ENCODE results near the gene TMSB4X.
A peak's percentile ranks its signal among the peaks of the same experiment; 100 is the strongest.
"Not testable (repeated sequence)": the region's sequence is repeated elsewhere in the genome, so short reads cannot be mapped to it uniquely, and the experiment has no call there.

The TMSB4X gene

DNA sequence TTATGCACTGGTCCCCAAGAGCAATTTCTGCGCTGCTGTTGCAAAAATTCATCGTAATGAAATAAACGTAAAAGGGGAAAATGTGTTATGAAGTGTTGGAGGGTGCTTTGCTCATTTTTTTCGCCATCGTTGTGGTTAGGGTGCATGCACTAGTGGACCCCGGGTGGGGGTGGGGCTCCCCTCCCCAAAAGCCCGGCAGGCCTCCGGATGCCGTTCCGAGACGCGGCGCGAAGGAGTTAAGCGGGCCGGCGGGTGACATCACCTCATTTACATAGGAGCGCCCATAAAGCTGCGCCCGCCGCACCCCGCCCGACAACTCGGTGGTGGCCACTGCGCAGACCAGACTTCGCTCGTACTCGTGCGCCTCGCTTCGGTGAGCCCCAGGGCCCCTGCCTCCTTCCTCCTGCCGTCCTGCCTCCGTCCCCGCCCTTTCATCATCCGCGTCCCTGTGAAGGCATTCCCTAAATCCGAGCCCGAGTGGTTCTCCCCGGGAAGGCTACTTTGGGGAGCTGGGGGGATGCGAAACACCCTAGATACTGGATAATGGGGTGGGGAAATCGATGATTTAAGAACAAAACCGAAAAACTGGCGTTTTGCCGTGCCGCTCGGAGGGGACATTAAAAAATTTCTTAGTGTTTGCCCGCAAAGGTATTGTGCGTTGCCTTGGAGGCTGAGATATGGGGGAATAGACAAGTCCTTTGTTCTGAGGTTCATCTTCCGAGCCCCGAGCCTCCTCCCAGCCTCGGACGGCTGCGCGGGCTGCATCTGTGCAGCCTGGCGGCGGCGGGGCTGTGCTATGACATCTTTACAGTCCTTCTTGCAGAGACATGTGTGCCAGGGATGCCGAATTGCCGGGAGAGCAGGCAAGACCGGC is at the start of gene TMSB4X:
TSS of gene TMSB4X (plus strand) at position 315 of the 874 bp plus-strand sequence.
- DNase-seq (ENCODE audit: low spot score), result peak; percentile 49

DNA sequence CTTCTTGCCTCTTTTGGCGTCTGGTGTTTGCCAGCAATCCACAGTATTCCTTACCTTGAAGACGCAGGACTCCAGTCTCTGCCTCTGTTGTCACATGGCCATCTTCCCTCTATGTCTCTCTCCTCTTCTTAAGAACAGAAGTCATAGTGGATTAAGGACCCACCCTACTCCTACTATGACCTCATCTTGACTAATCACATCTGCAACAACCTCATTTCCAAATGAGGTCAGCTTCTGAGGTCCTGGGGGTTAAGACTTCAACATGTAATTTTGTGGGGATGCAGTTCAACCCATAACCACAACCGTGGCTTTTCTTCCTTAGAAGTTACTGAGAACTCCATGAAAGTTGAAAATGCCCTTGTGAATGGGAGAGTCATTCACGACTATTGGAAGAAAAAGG is 45.2 kb upstream of the TMSB4X start:
- DNase-seq (ENCODE audit: low spot score), result no peak

DNA sequence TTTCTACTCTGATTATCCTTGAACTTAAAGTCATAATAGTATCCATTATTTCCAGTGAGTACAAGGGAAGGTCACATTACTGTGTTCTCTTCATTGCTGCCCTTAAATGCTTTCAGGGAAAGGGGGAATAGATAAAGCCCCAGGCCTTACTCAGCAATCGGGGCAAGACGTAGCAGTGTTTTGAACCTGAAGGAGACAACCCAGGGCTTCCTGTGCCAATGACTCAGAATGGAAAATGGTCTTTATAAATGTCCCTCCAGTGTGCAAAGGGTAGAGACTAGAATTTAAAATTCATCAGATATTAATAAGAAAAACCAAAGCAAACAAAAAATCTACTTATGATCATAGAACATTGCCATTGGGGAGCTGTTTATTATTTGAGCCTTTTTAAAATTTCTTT is 44.8 kb upstream of the TMSB4X start:
- no peak for DNase-seq (ENCODE audit: low spot score)

DNA sequence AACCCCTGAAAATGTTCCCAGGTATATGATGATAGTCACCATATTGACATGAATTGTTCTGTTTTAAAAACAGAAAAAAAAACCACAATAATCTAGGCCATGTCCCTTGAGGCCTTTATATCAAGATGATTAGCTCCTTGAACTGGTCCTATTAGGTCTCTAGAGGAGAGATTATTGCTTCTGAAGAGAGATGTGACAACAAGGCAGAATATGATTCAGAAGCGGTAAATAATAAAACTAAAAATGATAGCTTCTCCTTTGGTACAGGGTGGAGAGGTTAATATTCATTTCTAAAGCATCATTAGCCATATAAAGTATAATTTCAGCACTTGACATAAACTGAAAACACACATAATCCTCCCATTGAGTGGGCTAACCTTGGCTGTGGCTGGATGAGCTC is 42.7 kb upstream of the TMSB4X start:
- DNase-seq (ENCODE audit: low spot score), result no peak

DNA sequence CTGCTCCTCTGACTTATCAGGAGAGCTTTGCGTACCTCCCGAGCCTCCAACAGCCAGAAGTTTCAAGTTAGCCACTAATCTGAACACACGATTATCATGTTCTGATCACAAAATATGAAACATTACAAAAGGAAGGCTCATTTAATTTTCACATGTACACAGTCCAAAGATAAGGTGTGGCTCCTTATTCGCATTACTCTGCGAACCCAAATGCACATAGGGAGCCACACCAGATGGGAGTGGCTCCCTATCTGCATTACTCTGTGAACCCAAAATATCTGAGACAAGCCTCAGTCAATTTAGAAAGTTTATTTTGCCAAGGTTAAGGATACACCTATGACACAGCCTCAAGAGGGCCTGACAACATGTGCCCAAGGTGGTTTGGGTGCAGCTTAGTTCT is 40.1 kb upstream of the TMSB4X start:
- no peak for DNase-seq (ENCODE audit: low spot score)

DNA sequence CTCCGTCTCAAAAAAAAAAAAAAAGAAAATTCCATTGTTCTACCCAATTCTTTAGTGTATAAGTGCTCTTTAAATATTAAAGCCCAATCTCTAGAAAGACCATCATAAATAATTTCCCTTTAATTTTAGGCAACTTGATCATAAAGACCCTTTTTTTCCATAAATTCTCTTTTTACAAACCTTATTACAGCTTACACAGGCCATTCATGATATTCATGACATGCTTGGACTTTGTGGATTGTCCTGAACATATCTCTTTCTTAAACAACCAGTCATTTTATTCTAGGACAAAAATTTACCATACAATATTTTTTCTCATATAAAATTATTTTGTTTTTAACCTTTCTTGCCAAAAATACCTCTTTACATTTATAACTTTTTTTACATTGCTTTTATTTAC is 38.0 kb upstream of the TMSB4X start:
- no peak for DNase-seq (ENCODE audit: low spot score)

DNA sequence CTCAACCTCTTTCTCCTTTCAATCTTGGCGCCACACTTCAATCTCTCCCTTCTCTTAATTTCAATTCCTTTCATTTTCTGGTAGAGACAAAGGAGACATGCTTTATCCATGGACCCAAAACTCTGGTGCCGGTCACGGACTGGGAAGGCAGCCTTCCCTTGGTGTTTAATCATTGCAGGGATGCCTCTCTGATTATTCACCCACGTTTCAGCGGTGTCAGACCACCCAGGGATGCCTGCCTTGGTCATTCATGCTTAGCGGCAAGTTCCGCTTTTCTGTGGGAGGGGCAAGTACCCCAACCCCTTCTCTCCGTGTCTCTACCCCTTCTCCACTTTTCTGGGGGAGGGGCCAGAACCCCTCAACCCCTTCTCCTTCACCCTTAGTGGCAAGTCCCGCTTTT is 34.4 kb upstream of the TMSB4X start:
- not testable (repeated sequence) for DNase-seq (ENCODE audit: low spot score)

DNA sequence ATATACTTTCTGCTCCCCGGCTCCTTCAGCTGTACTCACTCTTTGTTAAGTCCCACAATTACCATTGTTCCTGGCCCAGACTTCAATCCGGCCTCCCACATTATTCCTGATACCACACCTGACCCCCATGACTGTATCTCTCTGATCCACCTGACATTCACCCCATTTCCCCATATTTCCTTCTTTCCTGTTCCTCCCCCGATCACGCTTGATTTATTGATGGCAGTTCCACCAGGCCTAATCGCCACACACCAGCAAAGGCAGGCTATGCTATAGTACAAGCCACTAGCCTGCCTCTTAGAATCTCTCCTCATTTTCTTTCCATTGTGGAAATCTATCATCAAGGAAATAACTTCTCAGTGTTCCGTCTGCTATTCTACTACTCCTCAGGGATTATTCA is 31.3 kb upstream of the TMSB4X start:
- not testable (repeated sequence) for DNase-seq (ENCODE audit: low spot score)

DNA sequence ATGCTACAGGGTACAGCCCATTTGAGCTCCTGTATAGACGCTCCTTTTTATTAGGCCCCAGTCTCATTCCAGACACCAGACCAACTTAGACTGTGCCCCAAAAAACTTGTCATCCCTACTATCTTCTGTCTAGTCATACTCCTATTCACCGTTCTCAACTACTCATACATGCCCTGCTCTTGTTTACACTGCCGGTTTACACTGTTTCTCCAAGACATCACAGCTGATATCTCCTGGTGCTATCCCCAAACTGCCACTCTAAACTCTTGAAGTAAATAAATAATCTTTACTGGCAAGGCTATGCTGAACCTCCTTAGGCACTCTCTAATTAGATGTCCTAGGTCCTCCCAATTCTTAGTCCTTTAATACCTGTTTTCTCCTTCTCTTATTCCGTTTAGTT is 30.5 kb upstream of the TMSB4X start:
- DNase-seq (ENCODE audit: low spot score), result not testable (repeated sequence)

DNA sequence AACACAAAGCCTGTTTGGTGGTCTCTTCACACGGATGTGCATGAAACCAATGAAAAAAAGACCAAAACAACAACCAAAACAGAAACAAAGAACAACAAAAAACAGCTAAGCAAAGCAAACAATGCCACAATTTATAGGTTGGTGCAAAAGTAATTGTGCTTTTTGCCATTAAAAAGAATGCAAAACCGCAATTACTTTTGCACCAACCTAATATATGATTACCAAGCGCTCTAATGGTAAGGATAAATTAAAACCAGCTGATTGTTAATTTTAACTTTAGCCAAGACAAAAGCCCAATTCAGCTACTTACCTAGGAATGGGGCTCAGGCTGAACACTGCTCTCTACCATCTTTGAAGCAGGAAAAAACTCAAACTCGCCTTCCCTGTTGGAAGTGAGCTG is 29.4 kb upstream of the TMSB4X start:
- no peak for DNase-seq (ENCODE audit: low spot score)

DNA sequence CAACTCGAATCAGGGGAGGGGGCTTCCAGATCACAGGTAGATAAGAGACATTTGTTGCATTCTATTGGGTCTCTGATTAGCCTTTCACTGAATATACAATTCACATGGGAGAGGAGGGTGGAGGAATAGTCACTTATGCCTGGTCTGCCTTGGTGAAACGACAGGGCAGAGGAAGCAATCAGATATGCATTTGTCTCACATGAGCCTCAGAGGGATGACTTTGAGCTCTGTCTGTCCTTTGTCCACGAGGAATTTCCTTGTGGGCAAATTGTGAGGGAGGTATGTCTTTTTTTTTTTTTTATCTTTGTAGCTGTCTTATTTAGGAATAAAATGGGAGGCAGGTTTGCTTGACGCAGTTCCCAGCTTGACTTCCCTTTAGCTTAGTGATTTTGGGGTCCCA is 28.5 kb upstream of the TMSB4X start:
- DNase-seq (ENCODE audit: low spot score), result no peak

DNA sequence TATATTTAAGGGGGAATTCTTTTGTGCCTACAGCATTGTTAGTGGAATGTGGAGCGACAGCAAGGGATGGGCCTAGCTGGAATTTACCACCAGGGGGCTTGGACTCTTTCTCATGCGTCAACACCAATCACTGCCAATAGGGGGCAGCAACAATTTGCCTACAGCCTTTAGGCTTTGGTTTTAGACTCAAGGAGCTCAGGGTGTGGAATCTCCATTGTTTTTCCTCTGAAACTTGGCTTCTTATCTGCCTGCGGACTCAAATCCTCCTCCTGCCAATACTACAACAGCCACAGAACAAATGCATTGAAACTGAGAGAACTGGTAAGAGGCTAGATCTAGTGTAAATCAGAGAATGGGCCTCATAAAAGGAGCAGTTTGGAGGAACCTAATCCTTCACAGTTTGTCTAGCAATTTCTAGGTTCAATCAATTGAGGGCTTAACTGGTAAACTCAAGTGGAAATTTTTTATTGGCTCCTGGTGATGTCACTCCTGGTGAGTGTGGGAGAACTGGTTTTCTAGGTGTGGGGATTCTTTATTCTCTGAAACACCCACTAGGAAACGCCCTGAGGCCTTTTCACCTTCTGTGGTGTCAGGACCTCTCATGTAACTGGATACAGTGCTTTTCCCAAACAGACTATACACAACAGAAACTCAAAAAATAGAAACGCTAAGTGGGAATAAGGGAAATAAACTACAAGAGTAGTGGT is 27.9 kb upstream of the TMSB4X start:
- DNase-seq (ENCODE audit: low spot score), result no peak

DNA sequence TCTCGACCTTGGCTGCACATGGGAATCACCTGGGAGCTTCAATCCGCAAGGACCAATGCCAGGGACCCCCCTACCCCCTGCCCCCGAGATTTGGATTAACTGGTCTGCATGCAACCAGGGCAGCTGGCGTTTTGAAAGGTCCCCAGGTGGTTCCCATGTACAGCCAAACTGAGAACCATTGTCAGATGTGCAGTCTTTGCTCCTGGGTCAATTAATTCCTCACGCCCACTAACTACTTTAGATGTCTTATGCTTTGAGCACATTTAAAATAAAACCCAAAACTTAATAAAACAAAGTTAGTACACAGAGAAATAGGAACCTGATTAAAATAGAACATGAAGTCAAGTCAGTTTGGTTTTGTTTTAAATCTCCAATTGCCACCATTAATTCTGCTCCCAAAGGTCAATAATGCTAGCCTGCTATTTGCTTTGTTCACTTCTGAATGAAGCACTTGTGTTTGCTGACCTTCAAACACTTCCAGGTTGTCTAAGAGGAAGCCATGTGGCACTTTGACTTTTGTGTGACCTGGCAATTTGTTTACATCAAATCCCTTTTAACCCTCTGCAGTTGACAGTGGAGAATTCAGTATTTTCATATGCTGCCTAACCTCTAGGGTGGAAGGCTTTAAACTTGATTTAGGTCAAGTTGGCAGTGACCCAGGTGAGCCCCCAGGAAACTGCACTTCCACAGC is 27.2 kb upstream of the TMSB4X start:
- DNase-seq (ENCODE audit: low spot score), result no peak

DNA sequence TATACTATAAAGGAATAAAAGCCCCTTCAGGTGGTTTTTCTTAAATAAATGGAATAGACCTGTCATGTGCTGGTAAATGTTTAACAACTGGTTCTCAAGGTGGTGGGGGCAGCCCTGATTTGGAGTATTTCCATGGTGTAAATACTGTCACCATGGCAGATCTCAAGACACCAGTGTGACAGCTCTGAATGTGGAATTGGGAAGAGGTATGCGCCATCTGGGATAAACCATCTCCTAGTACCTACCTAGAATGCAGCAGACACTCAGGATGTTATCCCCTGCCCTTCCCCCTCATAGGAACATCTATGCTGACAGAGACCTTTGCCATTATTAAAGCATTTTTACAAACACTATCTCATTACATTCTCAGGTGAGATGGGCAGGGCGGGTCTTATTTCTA is 26.4 kb upstream of the TMSB4X start:
- DNase-seq (ENCODE audit: low spot score), result no peak

DNA sequence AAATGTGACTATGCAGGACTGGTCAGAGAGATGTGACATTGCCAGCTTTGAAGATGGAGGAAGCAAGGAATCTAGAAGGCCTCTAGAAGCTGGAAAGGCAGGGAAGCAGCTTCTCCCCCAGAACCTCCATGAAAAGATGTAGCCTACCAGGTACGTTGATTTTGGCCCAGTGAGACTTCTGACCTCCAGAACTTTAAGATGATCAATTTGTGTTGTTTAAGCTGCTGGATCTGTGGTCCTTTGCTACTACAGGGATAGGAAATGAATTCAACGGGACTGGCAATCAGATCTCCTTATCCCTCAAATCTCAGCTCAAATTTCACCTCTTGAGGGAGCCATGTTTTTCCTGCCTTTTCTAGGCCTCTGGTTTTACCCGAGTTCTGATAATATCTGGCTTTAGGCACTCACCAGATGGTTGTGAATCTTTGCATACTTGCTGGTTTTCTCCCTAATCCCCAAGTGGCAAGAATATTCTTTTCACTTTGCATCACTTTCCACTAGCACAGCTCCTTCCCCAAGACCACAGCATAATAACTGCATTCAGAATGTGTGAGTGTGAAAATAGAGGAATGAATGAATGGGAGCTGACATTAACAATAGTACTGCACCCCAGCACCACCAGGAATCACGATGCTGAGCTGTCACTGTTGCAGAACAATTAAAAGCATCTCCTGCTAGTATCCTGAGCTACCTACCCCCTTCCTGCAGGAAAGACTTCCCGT is 25.5 kb upstream of the TMSB4X start:
- no peak for DNase-seq (ENCODE audit: low spot score)

DNA sequence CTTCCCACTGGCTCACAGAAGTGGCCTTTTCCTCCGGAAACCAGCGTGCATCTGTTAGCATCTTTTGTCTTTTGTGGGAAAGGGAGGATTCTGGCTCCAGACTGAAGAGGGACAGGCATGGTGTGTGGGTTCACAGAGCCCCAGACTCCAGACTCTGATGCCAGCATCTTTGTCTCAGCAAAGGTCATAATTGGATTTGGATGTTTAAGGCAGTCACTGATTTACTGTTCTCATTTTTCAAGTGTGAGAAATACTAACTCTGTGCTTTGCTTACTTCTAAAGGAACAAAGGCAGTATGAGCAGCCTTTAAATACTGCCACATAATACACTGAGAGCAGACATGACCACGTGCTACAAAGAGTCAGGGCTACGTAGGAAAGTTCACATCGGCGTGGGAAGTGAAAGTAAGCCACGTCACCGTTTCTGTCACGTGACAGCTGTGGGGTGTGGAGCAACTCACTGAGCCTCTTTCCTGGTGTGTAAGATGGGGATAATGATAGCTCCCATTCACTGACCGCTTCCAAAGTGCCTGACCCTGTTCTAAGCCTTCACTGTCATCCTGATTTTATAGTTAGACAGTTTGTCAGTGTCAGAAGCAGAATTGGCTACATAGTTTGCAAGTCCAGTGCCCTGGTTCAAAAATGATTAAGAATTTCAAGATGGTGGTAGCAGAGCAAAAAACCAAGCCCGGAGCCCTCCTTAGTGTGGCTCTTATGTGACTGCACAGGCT is 24.8 kb upstream of the TMSB4X start:
- no peak for DNase-seq (ENCODE audit: low spot score)

DNA sequence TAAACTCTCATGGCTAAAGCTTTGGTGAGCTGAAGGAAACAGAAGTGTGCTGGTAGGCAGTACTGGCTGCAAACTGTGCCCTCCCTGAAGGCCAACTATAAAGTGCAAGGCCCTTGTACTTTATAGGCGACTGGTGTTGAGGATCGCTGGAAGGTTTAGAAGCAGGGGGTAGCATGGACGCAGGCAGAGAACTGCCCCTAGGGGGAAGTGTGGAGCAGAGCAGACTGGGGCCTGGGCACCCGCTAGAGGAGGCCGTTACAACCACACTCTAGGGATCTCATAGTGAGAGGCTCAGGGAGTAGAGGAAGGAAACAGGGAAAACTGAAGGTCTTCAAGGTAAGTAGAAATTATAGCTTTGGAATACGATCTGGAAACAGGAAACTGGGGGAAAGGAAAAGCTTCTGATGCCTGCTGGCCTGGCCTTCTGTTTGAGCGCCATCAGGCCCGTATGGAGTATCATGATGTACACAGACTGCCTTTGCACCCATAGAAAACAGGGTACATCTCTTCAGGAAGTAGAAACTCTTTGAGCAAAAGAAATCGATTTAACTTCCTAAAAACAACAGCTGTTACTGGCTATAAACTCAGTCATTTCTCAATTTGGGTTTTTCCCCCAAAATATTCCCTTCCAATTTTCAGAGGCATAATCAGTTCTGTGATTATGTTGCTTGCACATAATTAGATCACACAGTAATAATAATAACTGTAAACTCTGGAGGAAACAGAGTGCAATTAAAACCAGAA is 23.9 kb upstream of the TMSB4X start:
- DNase-seq (ENCODE audit: low spot score), result no peak

DNA sequence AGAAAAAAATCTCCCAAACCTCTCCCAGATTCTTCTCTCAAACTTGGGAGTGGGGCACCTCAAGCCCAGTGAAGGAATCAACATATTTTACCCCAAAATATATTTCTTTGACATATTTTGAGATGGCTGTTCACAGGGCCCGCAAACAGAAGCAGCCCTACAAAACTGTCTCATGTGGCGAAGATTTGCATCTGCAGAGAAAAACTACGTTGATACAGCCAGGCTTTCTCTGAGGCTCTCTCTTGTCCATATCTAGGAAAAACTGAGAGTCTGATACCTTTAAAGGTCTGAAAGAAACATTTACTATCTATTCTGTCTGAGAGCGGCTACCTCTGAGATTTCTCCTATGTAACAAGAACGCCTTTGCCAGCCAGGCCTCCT is 23.3 kb upstream of the TMSB4X start:
- no peak for DNase-seq (ENCODE audit: low spot score)

DNA sequence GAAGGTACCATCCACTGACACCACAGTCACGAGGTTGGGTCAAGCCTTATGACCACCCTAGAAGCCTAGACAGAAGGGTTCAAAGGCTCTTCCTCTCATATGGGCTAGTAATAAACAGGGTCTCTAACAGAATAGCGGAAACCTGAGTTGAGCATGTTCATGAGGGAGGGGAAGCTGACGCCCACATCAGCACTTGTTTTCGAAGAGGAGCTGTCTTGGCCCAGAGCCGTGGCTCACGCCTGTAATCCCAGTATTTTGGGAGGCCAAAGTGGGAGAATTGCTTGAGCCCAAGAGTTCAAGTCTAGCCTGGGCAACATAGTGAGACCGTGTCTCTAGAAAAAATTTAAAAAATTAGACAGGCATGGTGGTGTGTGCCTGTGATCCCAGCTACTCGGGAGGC is 21.5 kb upstream of the TMSB4X start:
- DNase-seq (ENCODE audit: low spot score), result no peak

DNA sequence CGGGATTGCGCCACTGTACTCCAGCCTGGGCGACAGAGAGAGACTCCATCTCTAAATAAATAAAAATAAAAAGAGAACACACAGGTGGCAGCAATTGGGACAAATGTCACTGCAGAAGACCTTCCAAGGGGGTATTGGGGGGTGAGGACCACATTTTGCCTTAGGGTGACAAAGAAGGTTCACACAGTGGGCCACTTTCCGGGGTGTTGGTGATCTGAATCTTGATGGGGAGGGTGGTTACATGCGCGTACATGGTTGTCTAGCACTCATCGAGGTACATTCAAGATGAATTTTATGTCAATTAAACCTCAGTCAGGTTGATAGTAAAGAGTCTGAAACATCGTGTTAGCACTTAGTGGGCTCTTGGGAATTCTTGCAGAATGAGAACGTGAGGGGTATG is 20.5 kb upstream of the TMSB4X start:
- no peak for DNase-seq (ENCODE audit: low spot score)

DNA sequence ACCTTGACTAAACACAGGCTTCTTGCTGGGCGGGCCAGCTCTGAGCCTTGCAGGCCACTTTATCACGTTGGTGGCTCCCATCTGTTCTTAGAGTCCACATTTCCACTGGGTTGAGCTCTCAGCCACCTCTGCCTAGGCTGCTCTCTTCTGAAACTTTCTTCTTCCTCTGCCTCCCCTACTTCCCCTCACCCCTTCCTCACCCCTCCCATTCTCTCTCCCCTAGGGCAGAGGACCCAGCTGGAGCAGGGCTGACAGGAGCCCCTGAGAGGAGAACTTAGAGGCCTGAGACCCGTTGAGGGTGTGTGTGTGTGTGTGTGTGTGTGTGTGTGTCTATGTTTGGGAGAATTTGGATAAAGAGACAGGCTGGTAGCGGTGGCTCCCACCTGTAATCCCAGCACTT is 19.9 kb upstream of the TMSB4X start:
- no peak for DNase-seq (ENCODE audit: low spot score)

All from HuH-7.5 (cell line).